ENCODE measurements around the gene CABP1. TPM values are rescaled to one million over a fixed set of nuclear protein-coding genes. Genes with fewer than 3 reads are reported as not detected.

CABP1 gene
- total RNA-seq, 1 experiment from 2014 or later = 3.0 TPM

GRCh38 chr12:120620624-120621023 lies 19.8 kb upstream of the CABP1 start:
- H3K4me3 Mint-ChIP-seq = no peak overlapping the region
- H3K4me1 Mint-ChIP-seq = peaks cover 11 to 13% of the 10 kb centered on the region in 2 experiments
- Histone ChIP-seq H3K56ac (ENCODE audit: insufficient read length, low read depth, low read length) (no peak overlapping the region), H3K18ac (ENCODE audit: insufficient read length, low read depth, low read length) (no peak overlapping the region), H4K5ac (ENCODE audit: insufficient read length, low read depth, low read length) (no peak overlapping the region), H2BK120ac (ENCODE audit: low read depth, low read length, poor library complexity, severe bottlenecking) (no peak overlapping the region), H2AK5ac (ENCODE audit: insufficient read length, low read length) (no peak overlapping the region), H3K79me1 (ENCODE audit: insufficient read depth, low read depth, low read length, poor library complexity, severe bottlenecking) (no peaks in the 10 kb centered on the region), H3K4me2 (ENCODE audit: insufficient read depth, insufficient read length, low read length) (no peak overlapping the region), H3K4ac (ENCODE audit: low read depth, low read length) (no peak overlapping the region), H3K79me2 (ENCODE audit: insufficient read depth, low read length) (no peaks in the 10 kb centered on the region), H3K27me3 (ENCODE audit: insufficient read depth, low read length) (no peaks in the 10 kb centered on the region), H4K91ac (ENCODE audit: insufficient read length, low read depth, low read length) (no peak overlapping the region), H3K4me1 (ENCODE audit: insufficient read depth, low read length) (peaks cover 4% of the 10 kb centered on the region; the same call in 1 of the 2 replicates), H3K14ac (ENCODE audit: insufficient read depth, low read length) (no peak overlapping the region), H4K8ac (replicated peaks; ENCODE audit: insufficient read length, low read depth, low read length) (no peak overlapping the region), H2AFZ (ENCODE audit: low read length) (no peak overlapping the region), H2BK5ac (ENCODE audit: insufficient read length, low read length) (no peak overlapping the region), H3T11ph (ENCODE audit: low read length) (no peak overlapping the region), H3K27ac (ENCODE audit: insufficient read length, low read depth, low read length) (no peak overlapping the region), H2BK12ac (ENCODE audit: insufficient read length, low read depth, low read length) (no peak overlapping the region), H2BK20ac (ENCODE audit: low read depth, low read length, poor library complexity, severe bottlenecking) (no peak overlapping the region), H2BK15ac (ENCODE audit: low read depth, low read length) (no peak overlapping the region), H4K20me1 (ENCODE audit: control insufficient read depth, insufficient read depth, insufficient read length) (no peaks in the 10 kb centered on the region), H3K9ac (ENCODE audit: extremely low read depth, insufficient read length, low read length) (no peak overlapping the region), H3K23me2 (ENCODE audit: insufficient read length, low read depth, low read length, poor library complexity, severe bottlenecking) (no peaks in the 10 kb centered on the region), H3K23ac (ENCODE audit: insufficient read length, low read depth, low read length) (no peak overlapping the region), H3K9me3 (ENCODE audit: control insufficient read depth, low read depth, low read length) (no peaks in the 10 kb centered on the region)
- no peak for TF ChIP-seq CTCF (conservative IDR thresholded peaks at IDR 0.05)
- H3K27me3 Mint-ChIP-seq (ENCODE audit: low read depth) = peaks cover 10% of the 10 kb centered on the region
- peaks cover 2 to 4% of the 10 kb centered on the region in 2 experiments; a peak in 3 of 5 replicates for H3K9me3 Mint-ChIP-seq
- no peak overlapping the region for H3K27ac Mint-ChIP-seq
- H3K36me3 Mint-ChIP-seq (ENCODE audit: insufficient read depth in 1 of 3, low read depth in 3 of 3) = peaks cover 0 to 4% (median 0%) of the 10 kb centered on the region in 3 experiments; a peak in 1 of 7 replicates
- no CpG with 5 or more reads among the region's 2 CpGs for WGBS (ENCODE audit: extremely low coverage, insufficient read length, low lambda C conversion rate)
- DNase-seq = no peak
